GM11168 (cell line): ENCODE results near the gene FOXA3.

ENCODE experiments used
- in situ Hi-C: fragments of 300-500 bp; cut with MboI; formaldehyde crosslinking; loops from one replicate; pipeline ENCODE4 v1.12.0; 2022; ENCODE audit warnings: low sequenced_read_pairs; ENCODE audit not compliant: unreplicated experiment

Gene FOXA3

DNA sequence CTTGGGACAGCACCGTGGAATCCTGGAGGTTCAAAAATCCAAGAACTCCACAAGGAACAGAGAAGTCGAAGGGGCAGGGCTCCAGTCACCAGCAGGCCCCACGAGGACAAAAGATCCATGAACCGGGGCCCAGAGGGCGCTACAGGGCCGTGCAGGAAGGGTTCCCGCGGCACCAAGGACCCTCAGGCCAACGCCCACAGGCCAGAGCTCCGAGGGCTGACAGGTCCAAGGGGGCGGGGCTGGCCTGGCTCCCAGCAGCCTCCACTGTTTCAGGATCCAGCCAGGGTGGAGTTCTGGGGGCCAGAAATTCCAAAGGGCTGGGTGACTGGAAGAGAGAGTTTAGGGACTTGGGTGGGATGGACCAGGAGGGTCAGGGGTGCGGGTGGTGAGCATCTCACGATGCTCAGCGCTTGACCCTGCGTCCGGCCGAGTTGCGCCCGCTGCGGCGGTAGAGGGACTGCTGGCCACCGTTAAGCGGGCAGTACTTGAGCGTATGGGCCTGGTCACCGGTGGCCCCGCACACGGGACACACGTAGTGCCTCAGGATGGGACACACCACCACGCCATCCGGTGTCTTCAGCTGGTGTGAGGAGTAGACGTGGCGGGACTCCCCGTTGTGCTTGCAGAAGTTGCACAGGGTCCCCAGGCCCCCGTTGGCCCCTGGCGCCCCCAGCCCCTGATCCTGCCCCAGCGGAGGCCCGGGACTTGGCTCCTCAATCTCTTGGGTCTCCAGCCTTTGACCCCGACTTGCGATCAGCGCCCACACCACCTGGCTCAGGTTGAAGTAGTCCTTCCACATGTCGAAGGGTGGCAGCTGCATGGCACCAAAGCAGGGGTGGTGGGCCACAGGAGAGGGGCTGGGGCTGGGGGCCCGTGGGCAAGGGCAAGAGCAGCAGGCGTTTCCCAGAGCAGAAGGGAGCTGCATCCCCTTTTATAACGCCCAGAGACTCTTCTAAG, 50.0 kb downstream of the FOXA3 start, which contains the start of gene NANOS2:
Gene NANOS2 (minus strand): TSS at position 905 of the 957 bp plus-strand sequence. CDS start 85 bp downstream, at position 820.
- in situ Hi-C loops: no loop called here

DNA sequence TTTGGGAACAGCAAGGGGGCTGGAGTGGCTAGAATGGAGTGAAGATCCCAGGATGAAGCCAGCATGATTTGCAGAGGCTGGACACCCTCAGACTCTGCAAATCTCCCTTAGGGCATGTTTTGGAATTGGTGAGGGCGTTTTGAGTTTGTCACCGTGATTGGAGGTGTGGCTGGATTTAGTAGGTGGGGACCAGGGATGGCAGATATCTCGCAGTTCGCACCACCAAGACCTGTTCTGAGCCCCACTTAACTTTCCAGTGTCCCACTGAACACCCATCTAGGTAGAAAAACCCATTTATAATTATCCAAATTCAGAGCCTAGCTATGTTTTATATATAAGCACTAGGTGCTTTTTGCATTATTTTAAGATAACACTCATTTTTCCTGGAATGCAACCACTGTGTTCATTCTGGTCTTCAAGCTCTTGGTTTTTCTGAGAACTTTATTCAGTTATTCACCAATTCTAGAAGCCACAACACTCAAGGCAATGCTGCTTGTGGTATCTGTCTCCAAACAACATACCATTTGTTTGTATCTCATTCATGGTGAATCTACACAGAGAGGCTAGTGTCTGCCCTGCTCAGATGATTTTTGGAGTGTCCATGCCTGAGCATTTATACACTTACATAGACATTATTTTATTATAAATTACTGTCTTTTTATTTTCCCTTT, 53.4 kb downstream of the FOXA3 start:
- in situ Hi-C loops: no loop called here

DNA sequence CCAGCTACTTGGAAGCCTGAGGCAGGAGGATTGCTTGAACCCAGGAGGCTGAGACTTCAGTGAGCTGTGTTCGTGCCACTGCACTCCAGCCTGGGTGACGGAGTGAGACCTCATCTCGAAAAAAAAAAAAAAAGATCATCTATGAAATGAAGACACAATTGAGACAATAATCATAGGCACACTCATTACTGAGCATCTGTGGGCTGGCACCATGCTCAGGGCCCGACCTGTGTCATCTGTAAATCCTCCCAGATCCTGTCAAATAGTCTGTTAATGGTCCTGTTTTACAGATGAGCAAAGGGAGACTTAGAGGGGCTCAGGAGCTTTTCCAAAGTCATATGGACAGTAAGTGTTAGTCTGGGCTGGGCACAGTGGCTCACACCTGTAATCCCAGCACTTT, 54.6 kb downstream of the FOXA3 start:
- in situ Hi-C loops: no loop called here

DNA sequence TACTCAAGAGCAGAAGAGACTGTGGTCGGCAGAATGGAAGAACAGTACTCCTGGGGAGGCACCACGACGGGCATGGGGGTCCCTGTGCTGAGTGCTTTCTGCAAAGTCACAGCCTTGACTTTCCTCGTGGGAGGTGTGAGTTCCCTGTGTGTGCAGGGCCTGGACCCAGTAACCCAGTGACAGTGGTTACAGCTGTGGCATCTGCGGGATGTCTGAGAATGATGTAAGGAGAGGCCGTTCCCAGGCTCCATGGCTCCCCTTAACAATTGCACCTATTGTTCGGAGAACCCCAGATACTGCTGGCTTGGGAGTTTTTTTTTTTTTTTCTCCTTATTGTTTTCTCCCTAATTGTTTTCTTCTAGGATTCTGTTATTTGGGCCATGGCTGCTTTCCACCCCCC, 55.6 kb downstream of the FOXA3 start:
- in situ Hi-C loops: loop anchor here (5.0 kb wide), 1 partner anchor 48 kb away; no protein-coding TSS in a partner anchor

DNA sequence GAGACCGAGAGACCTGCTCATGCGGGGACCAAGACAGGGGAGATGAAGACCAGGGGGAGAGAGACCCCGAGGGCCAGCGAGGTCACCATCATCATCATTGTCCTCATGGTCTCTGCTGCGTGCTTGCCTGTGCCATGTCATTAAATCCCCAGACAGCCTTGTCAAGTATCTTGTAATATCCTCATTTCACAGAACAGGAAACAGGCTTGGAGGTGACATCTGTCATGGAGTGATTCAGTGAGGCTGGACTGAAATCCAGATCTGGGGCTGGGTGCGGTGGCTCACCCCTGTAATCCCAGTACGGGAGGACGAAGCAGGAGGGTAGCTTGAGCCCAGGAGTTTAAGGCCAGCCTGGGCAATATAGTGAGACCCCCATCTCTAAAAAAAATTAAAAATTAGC, 56.3 kb downstream of the FOXA3 start:
- in situ Hi-C loops: loop anchor here (5.0 kb wide), 1 partner anchor 47 kb away; no protein-coding TSS in a partner anchor

DNA sequence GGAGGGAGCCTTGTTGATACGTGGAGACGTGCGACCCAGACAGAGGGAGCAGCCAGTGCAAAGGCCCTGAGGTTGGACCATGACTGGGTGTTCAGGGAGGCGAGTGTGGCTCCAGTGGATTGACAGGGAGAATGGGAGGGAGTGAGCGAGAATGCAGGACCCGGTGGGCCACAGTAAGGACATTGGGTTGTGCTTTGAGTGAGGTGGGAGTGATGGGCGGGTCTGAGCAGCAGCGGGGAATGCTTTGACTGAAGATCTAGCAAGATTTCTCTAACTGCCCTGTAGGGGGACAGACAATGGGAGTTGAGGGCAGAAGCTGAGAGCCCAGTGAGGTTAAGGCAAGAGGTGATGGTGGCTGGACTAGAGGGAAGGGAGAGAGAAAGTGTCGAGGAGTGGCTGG, 58.2 kb downstream of the FOXA3 start:
- in situ Hi-C loops: loop anchor here (5.0 kb wide), 1 partner anchor 45 kb away; no protein-coding TSS in a partner anchor
